GM23338 (cell line): ENCODE measurements around the gene CTDP1. TPM values are rescaled to one million over a fixed set of nuclear protein-coding genes. Genes with fewer than 3 reads are reported as not detected.

ENCODE experiments used
- ATAC-seq: fragments of 200-7000 bp; cut with Tn5 transposase; 3 replicates; pipeline ENCODE4 v1.9.1; 2020
- DNase-seq: peaks from one replicate; pipeline ENCODE4 v3.0.0-alpha.2; 2015; ENCODE audit warnings: low spot score
- H2AFZ ChIP-seq: fragments of 200-600 bp; sonication (generic); 2 replicates; pipeline ENCODE4 v1.8.0; 2016; ENCODE audit warnings: antibody characterized with exemption, mild to moderate bottlenecking, moderate library complexity
- H3F3A ChIP-seq: fragments of 200-600 bp; sonication (generic); replicated peaks from 2 replicates; pipeline ENCODE4 v1.8.0; 2017; ENCODE audit warnings: antibody characterized with exemption, mixed run types, low read depth
- H3K27ac ChIP-seq: fragments of 200-600 bp; sonication (generic); 2 replicates; pipeline ENCODE4 v1.6.1; 2016; ENCODE audit warnings: low read depth
- H3K27me3 ChIP-seq: fragments of 200-600 bp; sonication (generic); 2 replicates; pipeline ENCODE4 v1.8.0; 2016; ENCODE audit warnings: mild to moderate bottlenecking, mixed run types, moderate library complexity; ENCODE audit not compliant: insufficient read depth
- H3K36me3 ChIP-seq: fragments of 200-600 bp; sonication (generic); 2 replicates; pipeline ENCODE4 v1.8.0; 2016; ENCODE audit warnings: mild to moderate bottlenecking; ENCODE audit not compliant: insufficient read depth
- H3K4me1 ChIP-seq: fragments of 200-600 bp; sonication (generic); 2 replicates; pipeline ENCODE4 v1.8.0; 2016; ENCODE audit warnings: mild to moderate bottlenecking, moderate library complexity; ENCODE audit not compliant: insufficient read depth
- H3K4me2 ChIP-seq: fragments of 200-600 bp; sonication (generic); 2 replicates; pipeline ENCODE4 v1.7.1; 2017; ENCODE audit warnings: mixed run types
- H3K4me3 ChIP-seq: fragments of 200-600 bp; sonication (generic); 2 replicates; pipeline ENCODE4 v1.6.1; 2016; ENCODE audit warnings: mixed run types
- H3K79me2 ChIP-seq: fragments of 200-600 bp; sonication (generic); replicated peaks from 2 replicates; pipeline ENCODE4 v1.8.0; 2017; ENCODE audit warnings: mild to moderate bottlenecking; ENCODE audit not compliant: insufficient read depth
- H3K9me2 ChIP-seq: fragments of 200-600 bp; sonication (generic); 2 replicates; pipeline ENCODE4 v1.8.0; 2017; ENCODE audit not compliant: insufficient read depth
- H4K20me1 ChIP-seq: fragments of 200-600 bp; sonication (generic); replicated peaks from 2 replicates; pipeline ENCODE4 v1.8.0; 2017; ENCODE audit warnings: mild to moderate bottlenecking; ENCODE audit not compliant: insufficient read depth
- H3K27ac Mint-ChIP-seq: 2 replicates; pipeline ENCODE4 v1.8.0; 2020; ENCODE audit warnings: inconsistent platforms, mild to moderate bottlenecking, moderate library complexity, mixed read lengths
- H3K27me3 Mint-ChIP-seq: 3 replicates; pipeline ENCODE4 v1.8.0; 2022; ENCODE audit warnings: low read depth, mild to moderate bottlenecking, moderate library complexity, mixed read lengths, inconsistent platforms; ENCODE audit not compliant: insufficient read depth, poor library complexity
- H3K36me3 Mint-ChIP-seq: 3 replicates; pipeline ENCODE4 v1.8.0; 2021; ENCODE audit warnings: low read depth, mild to moderate bottlenecking, inconsistent platforms, moderate library complexity, mixed read lengths
- H3K4me1 Mint-ChIP-seq: 3 replicates; pipeline ENCODE4 v1.8.0; 2020; ENCODE audit warnings: mild to moderate bottlenecking, inconsistent platforms, mixed read lengths
- H3K4me3 Mint-ChIP-seq: 3 replicates; pipeline ENCODE4 v1.8.0; 2021; ENCODE audit warnings: moderate library complexity, mild to moderate bottlenecking, inconsistent platforms, mixed read lengths
- H3K9me3 Mint-ChIP-seq: 3 replicates; pipeline ENCODE4 v1.8.0; 2020; ENCODE audit warnings: moderate library complexity, mild to moderate bottlenecking, inconsistent platforms, mixed read lengths
- CREB1 ChIP-seq: fragments of 250-450 bp; sonication (Bioruptor Pico); IDR thresholded peaks from 2 replicates; pipeline ENCODE4 v1.5.0; 2020; ENCODE audit warnings: low read depth, mild to moderate bottlenecking, moderate library complexity
- CTCF ChIP-seq, 2 experiments: fragments of 200-600 bp in 1 of 2; sonication (generic) in 1 of 2; conservative IDR thresholded peaks; 2 replicates each; pipeline versions ENCODE4 v1.5.1 to v1.6.1; 2016 to 2017; ENCODE audit warnings: antibody characterized with exemption in 2 of 2, low read depth in 2 of 2, mild to moderate bottlenecking in 2 of 2, moderate library complexity in 1 of 2
- ETS1 ChIP-seq: IDR thresholded peaks from 2 replicates; pipeline ENCODE4 v1.6.1; 2016; ENCODE audit warnings: antibody characterized with exemption
- EZH2 ChIP-seq: fragments of 200-600 bp; sonication (generic); IDR thresholded peaks from one replicate; pipeline ENCODE4 v1.8.0; 2017; ENCODE audit warnings: antibody characterized with exemption, mild to moderate bottlenecking, low read depth; ENCODE audit not compliant: unreplicated experiment
- EZH2phosphoT487 ChIP-seq: fragments of 200-600 bp; sonication (generic); IDR thresholded peaks from one replicate; pipeline ENCODE4 v1.8.1; 2018; ENCODE audit warnings: antibody characterized with exemption; ENCODE audit not compliant: unreplicated experiment
- NANOG ChIP-seq: IDR thresholded peaks from 2 replicates; pipeline ENCODE4 v1.6.1; 2016; ENCODE audit warnings: antibody characterized with exemption, borderline replicate concordance
- POLR2AphosphoS5 ChIP-seq: IDR thresholded peaks from 2 replicates; pipeline ENCODE4 v1.6.1; 2016; ENCODE audit warnings: antibody characterized with exemption, low read depth
- REST ChIP-seq: IDR thresholded peaks from one replicate; pipeline ENCODE4 v1.6.1; 2018; ENCODE audit warnings: antibody characterized with exemption; ENCODE audit not compliant: unreplicated experiment
- STAT1 ChIP-seq: IDR thresholded peaks from one replicate; pipeline ENCODE4 v1.6.1; 2016; ENCODE audit warnings: antibody characterized with exemption; ENCODE audit not compliant: unreplicated experiment
- ZNF114 ChIP-seq: fragments of 250-450 bp; sonication (Bioruptor Pico); IDR thresholded peaks from 2 replicates; pipeline ENCODE4 v1.5.0; 2020; ENCODE audit warnings: mild to moderate bottlenecking, moderate library complexity
- ZNF331 ChIP-seq: fragments of 250-450 bp; sonication (Bioruptor Pico); IDR thresholded peaks from 2 replicates; pipeline ENCODE4 v1.5.0; 2020; ENCODE audit warnings: low read depth, mild to moderate bottlenecking, moderate library complexity
- polyA plus RNA-seq: library from polyadenylated mRNA; unstranded; fragments of >200 nt; fragmentation: Nextera tagmentation; extraction: Ambion mirVana; gene quantifications from 2 replicates; pipeline ENCODE4 v1.2.1, GENCODE V29; 2016
- total RNA-seq: library from RNA; depleted of rRNA; stranded (reverse); fragments of >200 nt; shearing (Covaris generic); gene quantifications from 2 replicates; pipeline ENCODE4 v1.2.3, GENCODE V29; 2014

The CTDP1 gene
- total and polyA plus RNA-seq, 2 experiments from 2014 or later, result 9.4 to 51.6 TPM

- TF ChIP-seq EZH2 (no peak), ZNF331 (CRISPR knock-in tag) (no peak), ETS1 (no peak), STAT1 (no peak), ZNF114 (CRISPR knock-in tag) (no peak), CREB1 (CRISPR knock-in tag) (no peak), CTCF (conservative IDR thresholded peaks at IDR 0.05; ENCODE audit: low read depth in 2 of 2) (no peak), EZH2phosphoT487 (no peak), REST (no peak), POLR2AphosphoS5 (no peak), NANOG (no peak)
- peaks cover 63% of the 10 kb centered on the region for H3K36me3 Mint-ChIP-seq
- no peak overlapping the region for H3K4me3 Mint-ChIP-seq
- H3K27me3 Mint-ChIP-seq, result peaks cover 1% of the 10 kb centered on the region
- Histone ChIP-seq H3K27me3 (no peaks in the 10 kb centered on the region), H3K27ac (no peak overlapping the region), H3K4me2 (no peak overlapping the region), H3K4me1 (no peaks in the 10 kb centered on the region), H4K20me1 (peaks cover 6% of the 10 kb centered on the region), H3K4me3 (no peak overlapping the region), H3K79me2 (peaks cover 42% of the 10 kb centered on the region), H2AFZ (no peak overlapping the region), H3F3A (no peaks in the 10 kb centered on the region), H3K36me3 (0 out of 2 replicates have a peak, but pooled peaks cover 5% of the 10 kb centered on the region), H3K9me2 (no peaks in the 10 kb centered on the region)
- no peaks in the 10 kb centered on the region for H3K4me1 Mint-ChIP-seq
- DNase-seq (no peak), ATAC-seq (no peak)
- H3K27ac Mint-ChIP-seq, result no peak overlapping the region
- H3K9me3 Mint-ChIP-seq, result no peaks in the 10 kb centered on the region
These were observed 44.9 kb downstream of the CTDP1 start for GRCh38 chr18:79724299-79725080.
